Dedifferentiated amniotic fluid mesenchymal stem cell (primary cell): ENCODE measurements around the gene LCP2.

ENCODE experiments used
- DNase-seq: peaks from one replicate; pipeline ENCODE4 v3.0.0-alpha.2; 2016; ENCODE audit errors: extremely low spot score

LCP2 gene

GRCh38 chr5:170315154-170315553 lies 17.6 kb upstream of the LCP2 start:
- DNase-seq: no peak

- DNase-seq: no peak
Observed at GRCh38 chr5:170314541-170315095, 17.0 kb upstream of the LCP2 start.

GRCh38 chr5:170313816-170314215 lies 16.2 kb upstream of the LCP2 start:
- no peak for DNase-seq

GRCh38 chr5:170313344-170313743 lies 15.8 kb upstream of the LCP2 start:
- DNase-seq: no peak

- DNase-seq: no peak
Observed at GRCh38 chr5:170312666-170313065, 15.1 kb upstream of the LCP2 start.

- DNase-seq: no peak
Observed at GRCh38 chr5:170312301-170312595, 14.7 kb upstream of the LCP2 start.

GRCh38 chr5:170311511-170312300 lies 14.1 kb upstream of the LCP2 start:
- DNase-seq: no peak

GRCh38 chr5:170310256-170310926 lies 12.8 kb upstream of the LCP2 start:
- DNase-seq: no peak

GRCh38 chr5:170308686-170309085 lies 11.1 kb upstream of the LCP2 start:
- DNase-seq: no peak

- DNase-seq: no peak
Observed at GRCh38 chr5:170307575-170308465, 10.2 kb upstream of the LCP2 start.

- no peak for DNase-seq
Observed at GRCh38 chr5:170306381-170306831, 8.8 kb upstream of the LCP2 start.

GRCh38 chr5:170305646-170306025 lies 8.1 kb upstream of the LCP2 start:
- no peak for DNase-seq

- no peak for DNase-seq
Observed at GRCh38 chr5:170305016-170305645, 7.6 kb upstream of the LCP2 start.

GRCh38 chr5:170303549-170303948 lies 6.0 kb upstream of the LCP2 start:
- DNase-seq: no peak

- DNase-seq: no peak
Observed at GRCh38 chr5:170302653-170303501, 5.3 kb upstream of the LCP2 start.

- no peak for DNase-seq
Observed at GRCh38 chr5:170301981-170302652, 4.5 kb upstream of the LCP2 start.

- no peak for DNase-seq
Observed at GRCh38 chr5:170301149-170301548, 3.6 kb upstream of the LCP2 start.

GRCh38 chr5:170300361-170301013 lies 2.9 kb upstream of the LCP2 start:
- no peak for DNase-seq

GRCh38 chr5:170296935-170297588 lies 515 bp downstream of the LCP2 start:
- no peak for DNase-seq
